NB4 (cell line): ENCODE results near the gene CCNB1.

Experiments used
- CTCF ChIP-seq: IDR thresholded peaks from one replicate; pipeline ENCODE4 v1.5.1; 2012; ENCODE audit warnings: low read depth, low read length
- MAX ChIP-seq: IDR thresholded peaks from 2 replicates; pipeline ENCODE4 v1.6.1; 2011; ENCODE audit warnings: low read depth, low read length
- MYC ChIP-seq: IDR thresholded peaks from 2 replicates; pipeline ENCODE4 v1.6.1; 2011; ENCODE audit warnings: low read depth, low read length
- POLR2A ChIP-seq: IDR thresholded peaks from 2 replicates; pipeline ENCODE4 v1.6.1; 2011; ENCODE audit warnings: mild to moderate bottlenecking; ENCODE audit not compliant: insufficient read length; ENCODE audit errors: extremely low read depth

DNA sequence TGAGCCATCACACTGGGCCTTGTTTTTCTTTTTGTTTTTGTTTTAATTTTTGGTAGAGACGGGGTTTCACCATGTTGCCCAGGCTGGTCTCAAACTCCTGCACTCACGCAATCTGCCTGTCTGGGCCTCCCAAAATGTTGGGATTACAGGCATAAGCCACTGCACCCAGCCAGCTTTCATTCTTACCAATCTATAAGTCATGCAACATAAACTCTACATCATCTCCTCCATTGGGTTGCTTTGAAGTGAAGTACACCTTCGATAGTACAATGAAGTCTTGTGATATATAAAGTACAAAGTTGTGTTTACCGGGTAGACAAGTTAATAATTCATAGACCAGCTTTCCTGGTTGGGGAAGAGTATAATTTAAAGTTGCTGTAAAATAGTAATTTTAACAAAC lies 58.9 kb downstream of the CCNB1 start:
- TF ChIP-seq CTCF = no peak
- TF ChIP-seq POLR2A = no peak
- TF ChIP-seq MAX = no peak
- no peak for TF ChIP-seq MYC
